ENCODE measurements around the gene VPS37B.

- TF ChIP-seq POLR2A (IDR thresholded peaks at IDR 0.05): no peak
- TF ChIP-seq, protein P1, sequence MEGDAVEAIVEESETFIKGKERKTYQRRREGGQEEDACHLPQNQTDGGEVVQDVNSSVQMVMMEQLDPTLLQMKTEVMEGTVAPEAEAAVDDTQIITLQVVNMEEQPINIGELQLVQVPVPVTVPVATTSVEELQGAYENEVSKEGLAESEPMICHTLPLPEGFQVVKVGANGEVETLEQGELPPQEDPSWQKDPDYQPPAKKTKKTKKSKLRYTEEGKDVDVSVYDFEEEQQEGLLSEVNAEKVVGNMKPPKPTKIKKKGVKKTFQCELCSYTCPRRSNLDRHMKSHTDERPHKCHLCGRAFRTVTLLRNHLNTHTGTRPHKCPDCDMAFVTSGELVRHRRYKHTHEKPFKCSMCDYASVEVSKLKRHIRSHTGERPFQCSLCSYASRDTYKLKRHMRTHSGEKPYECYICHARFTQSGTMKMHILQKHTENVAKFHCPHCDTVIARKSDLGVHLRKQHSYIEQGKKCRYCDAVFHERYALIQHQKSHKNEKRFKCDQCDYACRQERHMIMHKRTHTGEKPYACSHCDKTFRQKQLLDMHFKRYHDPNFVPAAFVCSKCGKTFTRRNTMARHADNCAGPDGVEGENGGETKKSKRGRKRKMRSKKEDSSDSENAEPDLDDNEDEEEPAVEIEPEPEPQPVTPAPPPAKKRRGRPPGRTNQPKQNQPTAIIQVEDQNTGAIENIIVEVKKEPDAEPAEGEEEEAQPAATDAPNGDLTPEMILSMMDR (IDR thresholded peaks at IDR 0.05): no peak
Observed at GRCh38 chr12:122845865-122846621, 49.9 kb downstream of the VPS37B start.

All from uterus (tissue), 2 donors.